ENCODE results near the gene COL9A1.
"Not testable (repeated sequence)": the region's sequence is repeated elsewhere in the genome, so short reads cannot be mapped to it uniquely, and the experiment has no call there.

The COL9A1 gene

GRCh38 chr6:70303034-70303525 is at the start of gene COL9A1:
Gene COL9A1 (minus strand): TSS chr6:70303084. CDS start chr6:70302924, 160 bp downstream.
- FAIRE-seq: no peak

GRCh38 chr6:70351461-70351860 is 48.6 kb upstream of the COL9A1 start:
- no peak for FAIRE-seq

GRCh38 chr6:70345619-70346018 is 42.7 kb upstream of the COL9A1 start:
- no peak for FAIRE-seq

GRCh38 chr6:70343313-70343712 is 40.4 kb upstream of the COL9A1 start:
- FAIRE-seq: no peak

- not testable (repeated sequence) for FAIRE-seq
Observed at GRCh38 chr6:70339810-70340209, 36.9 kb upstream of the COL9A1 start.

GRCh38 chr6:70338775-70339174 is 35.9 kb upstream of the COL9A1 start:
- no peak for FAIRE-seq

- no peak for FAIRE-seq
Observed at GRCh38 chr6:70337743-70338105, 34.8 kb upstream of the COL9A1 start.

- FAIRE-seq: no peak
Observed at GRCh38 chr6:70336996-70337742, 34.3 kb upstream of the COL9A1 start.

- FAIRE-seq: no peak
Observed at GRCh38 chr6:70327036-70327435, 24.2 kb upstream of the COL9A1 start.

- FAIRE-seq: no peak
Observed at GRCh38 chr6:70325009-70325408, 22.1 kb upstream of the COL9A1 start.

GRCh38 chr6:70317799-70318198 is 14.9 kb upstream of the COL9A1 start:
- not testable (repeated sequence) for FAIRE-seq

- FAIRE-seq: no peak
Observed at GRCh38 chr6:70315079-70315751, 12.3 kb upstream of the COL9A1 start.

- FAIRE-seq: no peak
Observed at GRCh38 chr6:70314296-70314695, 11.4 kb upstream of the COL9A1 start.

GRCh38 chr6:70312165-70312745 is 9.4 kb upstream of the COL9A1 start:
- no peak for FAIRE-seq

GRCh38 chr6:70310063-70310694 is 7.3 kb upstream of the COL9A1 start:
- peak; percentile 96 for FAIRE-seq

GRCh38 chr6:70309243-70309642 is 6.4 kb upstream of the COL9A1 start:
- no peak for FAIRE-seq

- FAIRE-seq: peak; percentile 98
Observed at GRCh38 chr6:70308142-70308541, 5.3 kb upstream of the COL9A1 start.

GRCh38 chr6:70307008-70307407 is 4.1 kb upstream of the COL9A1 start:
- no peak for FAIRE-seq

- no peak for FAIRE-seq
Observed at GRCh38 chr6:70304616-70305015, 1.7 kb upstream of the COL9A1 start.

- FAIRE-seq: no peak
Observed at GRCh38 chr6:70299456-70299855, 3.4 kb downstream of the COL9A1 start.

- FAIRE-seq: no peak
Observed at GRCh38 chr6:70298068-70298467, 4.8 kb downstream of the COL9A1 start.

- FAIRE-seq: no peak
Observed at GRCh38 chr6:70292193-70292592, 10.7 kb downstream of the COL9A1 start.

- no peak for FAIRE-seq
Observed at GRCh38 chr6:70289299-70289698, 13.6 kb downstream of the COL9A1 start.

GRCh38 chr6:70286905-70287304 is 16.0 kb downstream of the COL9A1 start:
- no peak for FAIRE-seq

All from A204.1 (cell line).